CD14-positive monocyte (primary cell): Measurements from ENCODE around the gene NTM. TPM values are rescaled to one million over a fixed set of nuclear protein-coding genes. Genes with fewer than 3 reads are reported as not detected.

Experiments
- DNase-seq, 3 donors: peaks; one replicate each; pipeline ENCODE4 v3.0.0-alpha.2; 2011 to 2022
- H2AFZ ChIP-seq: 2 replicates; pipeline ENCODE4 v1.6.0; 2012; ENCODE audit warnings: mild to moderate bottlenecking, low read depth, low read length, inconsistent platforms; ENCODE audit not compliant: insufficient read depth, poor library complexity, severe bottlenecking
- H3K27ac ChIP-seq, 2 donors: 1 replicate in 1 of 2; 2 replicates in 1 of 2; pipeline ENCODE4 v1.5.1; 2012 to 2013; ENCODE audit warnings: low read length in 2 of 2, control low read depth in 1 of 2, inconsistent platforms in 1 of 2, low read depth in 1 of 2, mild to moderate bottlenecking in 1 of 2
- H3K27me3 ChIP-seq, 2 donors: one replicate each; pipeline versions ENCODE4 v1.6.0 to v1.6.1; 2011 to 2013; ENCODE audit warnings: low read length in 2 of 2; ENCODE audit not compliant: control insufficient read depth in 2 of 2, insufficient read depth in 2 of 2
- H3K36me3 ChIP-seq, 2 donors: replicated peaks in 1 of 2; 1 replicate in 1 of 2; 2 replicates in 1 of 2; pipeline versions ENCODE4 v1.5.1 to v1.6.1; 2012 to 2013; ENCODE audit warnings: low read length in 2 of 2, control low read depth in 1 of 2, inconsistent platforms in 1 of 2, mild to moderate bottlenecking in 1 of 2; ENCODE audit not compliant: insufficient read depth in 2 of 2, control insufficient read depth in 1 of 2
- H3K4me1 ChIP-seq, 2 donors: 1 replicate in 1 of 2; 2 replicates in 1 of 2; pipeline versions ENCODE4 v1.5.1 to v1.6.1; 2012 to 2013; ENCODE audit warnings: low read length in 2 of 2, control low read depth in 1 of 2, inconsistent platforms in 1 of 2, mild to moderate bottlenecking in 1 of 2, moderate library complexity in 1 of 2; ENCODE audit not compliant: insufficient read depth in 2 of 2, control insufficient read depth in 1 of 2
- H3K4me2 ChIP-seq: replicated peaks from 2 replicates; pipeline ENCODE3; 2012; ENCODE audit warnings: low read length, moderate library complexity, mild to moderate bottlenecking; ENCODE audit not compliant: poor library complexity, severe bottlenecking; ENCODE audit errors: extremely low read depth
- H3K4me3 ChIP-seq, 3 experiments: fragments of 200-600 bp in 1 of 3; sonication (generic) in 1 of 3; replicated peaks in 1 of 3; 1 replicate in 2 of 3; 2 replicates in 1 of 3; pipeline ENCODE4 v1.5.1; 2011 to 2013; ENCODE audit warnings: low read length in 3 of 3, mild to moderate bottlenecking in 3 of 3, control low read depth in 2 of 3, low read depth in 2 of 3, inconsistent platforms in 1 of 3, moderate library complexity in 1 of 3
- H3K79me2 ChIP-seq: 2 replicates; pipeline ENCODE4 v1.6.0; 2012; ENCODE audit warnings: mild to moderate bottlenecking, control low read depth, inconsistent platforms, low read length, moderate library complexity; ENCODE audit not compliant: insufficient read depth
- H3K9ac ChIP-seq: 2 replicates; pipeline ENCODE4 v1.6.0; 2017; ENCODE audit warnings: low read length, mild to moderate bottlenecking; ENCODE audit not compliant: insufficient read depth, poor library complexity, severe bottlenecking
- H3K9me3 ChIP-seq, 2 donors: replicated peaks in 1 of 2; 1 replicate in 1 of 2; 2 replicates in 1 of 2; pipeline versions ENCODE4 v1.5.1 to v1.6.1; 2012 to 2013; ENCODE audit warnings: low read length in 2 of 2, control low read depth in 1 of 2; ENCODE audit not compliant: control insufficient read depth in 1 of 2, insufficient read depth in 1 of 2
- H4K20me1 ChIP-seq: 2 replicates; pipeline ENCODE4 v1.6.0; 2012; ENCODE audit warnings: mild to moderate bottlenecking, low read length, control low read depth, moderate library complexity; ENCODE audit not compliant: insufficient read depth
- H3K27ac Mint-ChIP-seq, 7 donors: one replicate each; pipeline ENCODE4 v1.8.0; 2020; ENCODE audit warnings: mild to moderate bottlenecking in 7 of 7, mixed read lengths in 7 of 7, moderate library complexity in 6 of 7, inconsistent platforms in 2 of 7
- H3K27me3 Mint-ChIP-seq, 3 donors: one replicate each; pipeline ENCODE4 v1.8.0; 2021 to 2022; ENCODE audit warnings: low read depth in 3 of 3, mild to moderate bottlenecking in 3 of 3, mixed read lengths in 3 of 3, moderate library complexity in 3 of 3, inconsistent platforms in 1 of 3
- H3K36me3 Mint-ChIP-seq, 2 donors: one replicate each; pipeline ENCODE4 v1.8.0; 2020; ENCODE audit warnings: mixed read lengths in 2 of 2, inconsistent platforms in 1 of 2, mild to moderate bottlenecking in 1 of 2
- H3K4me1 Mint-ChIP-seq: one replicate; pipeline ENCODE4 v1.8.0; 2020; ENCODE audit warnings: mild to moderate bottlenecking, mixed read lengths
- H3K4me3 Mint-ChIP-seq, 2 donors: one replicate each; pipeline ENCODE4 v1.8.0; 2020; ENCODE audit warnings: mild to moderate bottlenecking in 2 of 2, mixed read lengths in 2 of 2, moderate library complexity in 1 of 2
- H3K9me3 Mint-ChIP-seq, 7 donors: one replicate each; pipeline ENCODE4 v1.8.0; 2020 to 2022; ENCODE audit warnings: mixed read lengths in 7 of 7, mild to moderate bottlenecking in 6 of 7, moderate library complexity in 6 of 7, inconsistent platforms in 2 of 7
- WGBS: methylation state at CpG from one replicate; pipeline ENCODE4 v1.1.5; 2013; ENCODE audit warnings: missing lambda C conversion rate; ENCODE audit not compliant: insufficient coverage; 5-methylcytosine and 5-hydroxymethylcytosine counted together
- intact Hi-C, 2 donors: fragments of 100-400 bp; cut with micrococcal nuclease; formaldehyde crosslinking; loops; one replicate each; pipeline versions ENCODE4 v1.15.0 to v1.15.1; 2023
- polyA plus RNA-seq, 3 donors: library from polyadenylated mRNA; depleted of rRNA in 1 of 3; unstranded in 2 of 3; stranded (reverse) in 1 of 3; fragments of 300-500 nt in 2 of 3; fragments of >200 nt in 1 of 3; fragmentation: Illumina TruSeq in 2 of 3; gene quantifications; 1 replicate in 2 of 3; 2 replicates in 1 of 3; pipeline ENCODE4 v1.2.3, GENCODE V29; 2012 to 2021
- TF ChIP-seq, protein P1 (sequence below): fragments of 200-600 bp; IDR thresholded peaks from one replicate; pipeline ENCODE4 v1.8.0; 2022; ENCODE audit warnings: antibody characterized with exemption, mild to moderate bottlenecking

NTM gene
- polyA plus RNA-seq, 3 donors: not detected

DNA sequence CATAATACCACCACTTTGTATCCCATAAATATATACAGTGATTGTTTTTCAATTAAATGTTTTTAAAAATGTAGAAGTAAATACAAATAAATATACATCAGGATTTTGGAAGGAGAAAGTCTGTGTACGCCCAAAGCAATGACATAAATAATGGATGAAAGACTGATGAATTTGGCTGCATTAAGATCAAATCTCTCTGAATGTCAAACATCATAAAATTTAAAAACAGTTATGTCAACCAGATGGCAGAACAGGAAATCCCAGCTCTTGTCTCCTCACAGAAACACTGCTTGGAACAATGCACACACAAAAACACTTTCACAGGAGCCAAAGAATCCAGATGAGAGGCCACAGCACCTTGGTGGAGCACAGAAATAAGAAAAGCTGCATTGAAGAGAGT, 332.9 kb downstream of the NTM start:
- H3K27ac ChIP-seq: no peak overlapping the region
- no peaks in the 10 kb centered on the region for H3K27me3 ChIP-seq
- DNase-seq: no peak
- no peaks in the 10 kb centered on the region for H3K79me2 ChIP-seq
- no peak overlapping the region for H3K4me3 Mint-ChIP-seq
- H3K9me3 ChIP-seq: peaks cover 4 to 10% of the 10 kb centered on the region in 2 donors
- no peak overlapping the region for H2AFZ ChIP-seq
- H3K36me3 ChIP-seq: no peaks in the 10 kb centered on the region
- TF ChIP-seq, protein P1, sequence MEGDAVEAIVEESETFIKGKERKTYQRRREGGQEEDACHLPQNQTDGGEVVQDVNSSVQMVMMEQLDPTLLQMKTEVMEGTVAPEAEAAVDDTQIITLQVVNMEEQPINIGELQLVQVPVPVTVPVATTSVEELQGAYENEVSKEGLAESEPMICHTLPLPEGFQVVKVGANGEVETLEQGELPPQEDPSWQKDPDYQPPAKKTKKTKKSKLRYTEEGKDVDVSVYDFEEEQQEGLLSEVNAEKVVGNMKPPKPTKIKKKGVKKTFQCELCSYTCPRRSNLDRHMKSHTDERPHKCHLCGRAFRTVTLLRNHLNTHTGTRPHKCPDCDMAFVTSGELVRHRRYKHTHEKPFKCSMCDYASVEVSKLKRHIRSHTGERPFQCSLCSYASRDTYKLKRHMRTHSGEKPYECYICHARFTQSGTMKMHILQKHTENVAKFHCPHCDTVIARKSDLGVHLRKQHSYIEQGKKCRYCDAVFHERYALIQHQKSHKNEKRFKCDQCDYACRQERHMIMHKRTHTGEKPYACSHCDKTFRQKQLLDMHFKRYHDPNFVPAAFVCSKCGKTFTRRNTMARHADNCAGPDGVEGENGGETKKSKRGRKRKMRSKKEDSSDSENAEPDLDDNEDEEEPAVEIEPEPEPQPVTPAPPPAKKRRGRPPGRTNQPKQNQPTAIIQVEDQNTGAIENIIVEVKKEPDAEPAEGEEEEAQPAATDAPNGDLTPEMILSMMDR: no peak
- H3K4me2 ChIP-seq: no peak overlapping the region
- no CpG with 5 or more reads among the region's 1 CpG for WGBS
- no peaks in the 10 kb centered on the region for H3K4me1 ChIP-seq
- H3K4me3 ChIP-seq: no peak overlapping the region
- H3K9ac ChIP-seq: no peak overlapping the region
- no peak overlapping the region for H3K27ac Mint-ChIP-seq
- H3K4me1 Mint-ChIP-seq: no peaks in the 10 kb centered on the region
- intact Hi-C loops: no loop called here
- peaks cover 1 to 6% (median 4%) of the 10 kb centered on the region in 3 donors for H3K27me3 Mint-ChIP-seq
- H4K20me1 ChIP-seq: no peaks in the 10 kb centered on the region
- peaks cover 6 to 18% (median 13%) of the 10 kb centered on the region in 7 donors for H3K9me3 Mint-ChIP-seq
- no peaks in the 10 kb centered on the region for H3K36me3 Mint-ChIP-seq

DNA sequence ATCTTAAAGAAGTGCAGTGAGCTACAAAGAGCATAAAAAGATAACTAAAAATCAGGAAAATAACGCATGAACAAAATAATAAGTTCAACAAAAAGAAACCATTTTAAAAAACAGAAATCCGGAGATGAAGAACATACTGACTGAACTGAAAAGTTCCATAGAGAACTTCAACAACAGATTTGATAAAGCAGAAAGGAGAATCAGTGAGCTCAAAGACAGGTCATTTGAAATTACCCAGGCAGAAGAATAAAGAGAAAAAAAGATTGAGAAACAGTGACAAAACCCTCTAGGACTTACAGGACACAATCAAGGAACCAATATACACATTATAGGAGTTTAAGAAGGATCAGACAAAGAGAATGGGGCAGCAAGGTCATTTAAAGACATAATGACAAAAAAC, 334.3 kb downstream of the NTM start:
- no CpG with 5 or more reads among the region's 2 CpGs for WGBS
- peaks cover 7 to 21% (median 13%) of the 10 kb centered on the region in 7 donors for H3K9me3 Mint-ChIP-seq
- no peak overlapping the region for H3K4me3 Mint-ChIP-seq
- no peaks in the 10 kb centered on the region for H3K4me1 Mint-ChIP-seq
- no peak overlapping the region for H3K4me3 ChIP-seq
- no peaks in the 10 kb centered on the region for H3K36me3 ChIP-seq
- H3K9ac ChIP-seq: no peak overlapping the region
- no peaks in the 10 kb centered on the region for H3K4me1 ChIP-seq
- H3K9me3 ChIP-seq: peaks cover 4 to 10% of the 10 kb centered on the region in 2 donors
- peaks cover 0 to 5% (median 4%) of the 10 kb centered on the region in 3 donors for H3K27me3 Mint-ChIP-seq
- no peak overlapping the region for H3K27ac Mint-ChIP-seq
- no peaks in the 10 kb centered on the region for H4K20me1 ChIP-seq
- DNase-seq: no peak
- intact Hi-C loops: no loop called here
- H3K36me3 Mint-ChIP-seq: no peaks in the 10 kb centered on the region
- TF ChIP-seq, protein P1: no peak
- H2AFZ ChIP-seq: no peak overlapping the region
- peaks cover 0 to 4% of the 10 kb centered on the region in 2 donors for H3K27me3 ChIP-seq
- H3K27ac ChIP-seq: no peak overlapping the region
- H3K4me2 ChIP-seq: no peak overlapping the region
- no peaks in the 10 kb centered on the region for H3K79me2 ChIP-seq
